GM12878 (cell line): ENCODE results near the gene KLHDC10. TPM values are rescaled to one million over a fixed set of nuclear protein-coding genes. Genes with fewer than 3 reads are reported as not detected.

Experiments
- ATAC-seq: fragments of 200-7000 bp; cut with Tn5 transposase; 3 replicates; pipeline ENCODE4 v1.9.1; 2020; ENCODE audit warnings: mild to moderate bottlenecking, moderate library complexity
- BruUV-seq: library from RNA; stranded (reverse); fragments of 400-500 nt; replicated peaks from 2 replicates; lab custom pipeline; 2021; lab: Mats Ljungman, UMichigan
- CTCF ChIA-PET: fragments of 300-600 bp; sonication (Branson Sonifier 250); formaldehyde crosslinking; extraction: SDS; loops from one replicate; lab custom pipeline; 2021; ENCODE audit warnings: inconsistent platforms; lab: Yijun Ruan, JAX
- POLR2A ChIA-PET: fragments of 350-600 bp; formaldehyde crosslinking; extraction: SDS; loops from one replicate; lab custom pipeline; 2021; ENCODE audit warnings: inconsistent platforms; lab: Charles Lee
- RAD21 ChIA-PET: fragments of 300-600 bp; sonication (Branson Sonifier 250); formaldehyde crosslinking; loops from one replicate; lab custom pipeline; 2023; ENCODE audit warnings: antibody characterized with exemption; ENCODE audit not compliant: unreplicated experiment; lab: Charles Lee
- SMC1A ChIA-PET: fragments of 300-600 bp; sonication (Branson Sonifier 250); formaldehyde crosslinking; loops from one replicate; lab custom pipeline; 2023; ENCODE audit not compliant: unreplicated experiment, uncharacterized antibody; lab: Charles Lee
- DNase-seq: peaks from one replicate; pipeline ENCODE4 v3.0.0-alpha.2; 2011; ENCODE audit warnings: low read depth, low spot score
- FAIRE-seq: peaks from 3 replicates; lab custom pipeline; 2011; peaks lifted over from hg19 to GRCh38; lab: Jason Lieb, UNC
- H2AFZ ChIP-seq: 2 replicates; pipeline ENCODE4 v1.6.0; 2011; ENCODE audit warnings: low read depth, low read length, control low read depth; ENCODE audit not compliant: control insufficient read depth
- H3K27ac ChIP-seq: 2 replicates; pipeline ENCODE4 v1.5.1; 2011; ENCODE audit warnings: control low read depth; ENCODE audit not compliant: control insufficient read depth, insufficient read depth
- H3K27me3 ChIP-seq, 2 experiments: replicated peaks in 1 of 2; 2 replicates each; pipeline versions ENCODE4 v1.6.0 to v1.6.1; 2011; ENCODE audit warnings: low read length in 1 of 2; ENCODE audit not compliant: control insufficient read depth in 2 of 2, insufficient read depth in 2 of 2
- H3K36me3 ChIP-seq, 2 experiments: 2 replicates each; pipeline ENCODE4 v1.5.1; 2011; ENCODE audit warnings: low read length in 1 of 2; ENCODE audit not compliant: control insufficient read depth in 2 of 2, insufficient read depth in 2 of 2
- H3K4me1 ChIP-seq: 2 replicates; pipeline ENCODE4 v1.6.1; 2011; ENCODE audit warnings: mild to moderate bottlenecking, low read length, moderate library complexity, mixed read lengths; ENCODE audit not compliant: control insufficient read depth, insufficient read depth
- H3K4me2 ChIP-seq: 2 replicates; pipeline ENCODE4 v1.6.0; 2011; ENCODE audit warnings: control low read depth; ENCODE audit not compliant: control insufficient read depth, insufficient read depth
- H3K4me3 ChIP-seq: fragments of 200-600 bp; sonication (generic); 2 replicates; pipeline ENCODE4 v1.5.1; 2016
- H3K79me2 ChIP-seq: 2 replicates; pipeline ENCODE4 v1.6.0; 2011; ENCODE audit warnings: low read length; ENCODE audit not compliant: control insufficient read depth, insufficient read depth
- H3K9ac ChIP-seq: 2 replicates; pipeline ENCODE4 v1.8.0; 2011; ENCODE audit warnings: low read length, control low read depth, mixed read lengths; ENCODE audit not compliant: control insufficient read depth, insufficient read depth
- H3K9me3 ChIP-seq: replicated peaks from 3 replicates; pipeline ENCODE4 v1.5.1; 2011; ENCODE audit warnings: mild to moderate bottlenecking, low read length; ENCODE audit not compliant: control insufficient read depth, insufficient read depth
- H4K20me1 ChIP-seq: 2 replicates; pipeline ENCODE4 v1.6.0; 2011; ENCODE audit not compliant: control insufficient read depth, insufficient read depth
- CHD2 ChIP-seq: IDR thresholded peaks from 2 replicates; pipeline ENCODE4 v1.6.1; 2011; ENCODE audit warnings: low read depth, low read length, improper control_type of control experiment, borderline replicate concordance
- MYC ChIP-seq: IDR thresholded peaks from 2 replicates; pipeline ENCODE4 v1.6.1; 2011; ENCODE audit warnings: mild to moderate bottlenecking, low read length, moderate library complexity, inconsistent platforms; ENCODE audit not compliant: insufficient read depth, insufficient replicate concordance, insufficient read length, severe bottlenecking
- SUZ12 ChIP-seq: fragments of 200-600 bp; sonication (generic); IDR thresholded peaks from one replicate; pipeline ENCODE4 v1.6.1; 2018; ENCODE audit warnings: antibody characterized with exemption, mild to moderate bottlenecking; ENCODE audit not compliant: unreplicated experiment
- ZZZ3 ChIP-seq: IDR thresholded peaks from 2 replicates; pipeline ENCODE4 v1.6.1; 2011; ENCODE audit warnings: low read depth; ENCODE audit not compliant: control insufficient read depth, insufficient read length
- WGBS: methylation state at CpG from one replicate; pipeline ENCODE4 v1.1.6; 2016; ENCODE audit warnings: low lambda C conversion rate; ENCODE audit not compliant: insufficient replicate concordance, insufficient coverage; ENCODE audit errors: missing lambda C conversion rate; 5-methylcytosine and 5-hydroxymethylcytosine counted together
- in situ Hi-C: fragments of 300-500 bp; cut with MboI; formaldehyde crosslinking; loops from 9 replicates; pipeline ENCODE4 v1.14.3; 2018; ENCODE audit warnings: mixed read lengths
- intact Hi-C: fragments of 100-400 bp; cut with micrococcal nuclease; formaldehyde crosslinking; loops from one replicate; pipeline ENCODE4 v1.14.2; 2022; ENCODE audit not compliant: unreplicated experiment
- polyA plus RNA-seq, 11 experiments: library from polyadenylated mRNA; depleted of rRNA in 4 of 11; unstranded in 6 of 11; stranded (reverse) in 5 of 11; fragments of >200 nt; fragmentation: Nextera tagmentation in 4 of 11; fragmentation: Illumina TruSeq in 1 of 11; extraction: Ambion mirVana in 4 of 11; extraction: Trizol in 1 of 11; gene quantifications; 1 replicate in 1 of 11; 2 replicates in 10 of 11; pipeline versions ENCODE4 v1.2.1 to v1.2.3, GENCODE V29; 2011 to 2016; ENCODE audit warnings: inconsistent platforms in 2 of 11, missing spikeins in 2 of 11, low read depth in 1 of 11
- total RNA-seq, 4 experiments: library from RNA; depleted of rRNA in 3 of 4; stranded (reverse); fragments of >200 nt in 3 of 4; fragmentation: Illumina TruSeq in 1 of 4; extraction: Trizol in 1 of 4; gene quantifications; 2 replicates each; pipeline versions ENCODE4 v1.2.1 to v1.2.3, GENCODE V29; 2013 to 2021
- TF ChIP-seq, protein P1 (sequence below): IDR thresholded peaks from 2 replicates; pipeline ENCODE4 v1.6.1; 2012; ENCODE audit warnings: mild to moderate bottlenecking, low read depth, low read length
- TF ChIP-seq, protein P2 (sequence below): fragments of 450-650 bp; conservative IDR thresholded peaks from 2 replicates; pipeline ENCODE4 v1.6.1; 2017; ENCODE audit warnings: mild to moderate bottlenecking, moderate library complexity
- TF ChIP-seq, protein P3 (sequence below): IDR thresholded peaks from 2 replicates; pipeline ENCODE4 v1.6.1; 2012; ENCODE audit warnings: low read depth, low read length, improper control_type of control experiment

KLHDC10 gene
- total and polyA plus RNA-seq, 10 of the 15 experiments (the other 5 are each of a cell fraction or from before 2014, with no cell fraction given) = 2.9 to 20.6 (median 9.4) TPM

DNA sequence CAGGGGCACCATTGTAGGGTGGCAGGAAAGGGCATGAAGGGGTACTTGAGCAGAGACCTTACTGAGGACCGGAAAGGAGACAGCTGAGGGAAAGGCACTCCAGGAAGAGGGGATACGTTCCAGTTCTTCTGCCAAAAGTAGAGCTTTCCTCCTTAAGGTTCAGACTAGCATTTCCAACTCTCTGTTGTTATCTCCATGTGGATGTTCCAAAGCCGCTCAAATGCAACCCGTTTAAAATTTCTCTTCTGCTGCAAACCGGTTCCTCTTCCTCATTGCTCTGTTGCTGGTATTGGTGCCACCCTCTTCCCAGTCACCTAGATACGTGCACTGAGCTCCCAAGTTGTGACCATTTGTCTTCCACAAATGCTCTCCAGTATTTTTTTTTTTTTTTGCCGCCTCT, 87.4 kb downstream of the KLHDC10 start:
- WGBS = 82% methylated on average over 7 of the region's 7 CpGs
- no TSS peak for BruUV-seq
- intact Hi-C loops (no loop called here), in situ Hi-C loops (no loop called here)
- no peak overlapping the region for H2AFZ ChIP-seq
- no peak overlapping the region for H3K4me3 ChIP-seq
- DNase-seq (no peak), FAIRE-seq (no peak), ATAC-seq (no peak)
- peaks cover 3 to 5% of the 10 kb centered on the region in 2 experiments for H3K36me3 ChIP-seq
- TF ChIP-seq SUZ12 (no peak), ZZZ3 (no peak), CHD2 (no peak), MYC (no peak)
- TF ChIP-seq, protein P1, sequence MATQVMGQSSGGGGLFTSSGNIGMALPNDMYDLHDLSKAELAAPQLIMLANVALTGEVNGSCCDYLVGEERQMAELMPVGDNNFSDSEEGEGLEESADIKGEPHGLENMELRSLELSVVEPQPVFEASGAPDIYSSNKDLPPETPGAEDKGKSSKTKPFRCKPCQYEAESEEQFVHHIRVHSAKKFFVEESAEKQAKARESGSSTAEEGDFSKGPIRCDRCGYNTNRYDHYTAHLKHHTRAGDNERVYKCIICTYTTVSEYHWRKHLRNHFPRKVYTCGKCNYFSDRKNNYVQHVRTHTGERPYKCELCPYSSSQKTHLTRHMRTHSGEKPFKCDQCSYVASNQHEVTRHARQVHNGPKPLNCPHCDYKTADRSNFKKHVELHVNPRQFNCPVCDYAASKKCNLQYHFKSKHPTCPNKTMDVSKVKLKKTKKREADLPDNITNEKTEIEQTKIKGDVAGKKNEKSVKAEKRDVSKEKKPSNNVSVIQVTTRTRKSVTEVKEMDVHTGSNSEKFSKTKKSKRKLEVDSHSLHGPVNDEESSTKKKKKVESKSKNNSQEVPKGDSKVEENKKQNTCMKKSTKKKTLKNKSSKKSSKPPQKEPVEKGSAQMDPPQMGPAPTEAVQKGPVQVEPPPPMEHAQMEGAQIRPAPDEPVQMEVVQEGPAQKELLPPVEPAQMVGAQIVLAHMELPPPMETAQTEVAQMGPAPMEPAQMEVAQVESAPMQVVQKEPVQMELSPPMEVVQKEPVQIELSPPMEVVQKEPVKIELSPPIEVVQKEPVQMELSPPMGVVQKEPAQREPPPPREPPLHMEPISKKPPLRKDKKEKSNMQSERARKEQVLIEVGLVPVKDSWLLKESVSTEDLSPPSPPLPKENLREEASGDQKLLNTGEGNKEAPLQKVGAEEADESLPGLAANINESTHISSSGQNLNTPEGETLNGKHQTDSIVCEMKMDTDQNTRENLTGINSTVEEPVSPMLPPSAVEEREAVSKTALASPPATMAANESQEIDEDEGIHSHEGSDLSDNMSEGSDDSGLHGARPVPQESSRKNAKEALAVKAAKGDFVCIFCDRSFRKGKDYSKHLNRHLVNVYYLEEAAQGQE = no peak
- TF ChIP-seq, protein P2, sequence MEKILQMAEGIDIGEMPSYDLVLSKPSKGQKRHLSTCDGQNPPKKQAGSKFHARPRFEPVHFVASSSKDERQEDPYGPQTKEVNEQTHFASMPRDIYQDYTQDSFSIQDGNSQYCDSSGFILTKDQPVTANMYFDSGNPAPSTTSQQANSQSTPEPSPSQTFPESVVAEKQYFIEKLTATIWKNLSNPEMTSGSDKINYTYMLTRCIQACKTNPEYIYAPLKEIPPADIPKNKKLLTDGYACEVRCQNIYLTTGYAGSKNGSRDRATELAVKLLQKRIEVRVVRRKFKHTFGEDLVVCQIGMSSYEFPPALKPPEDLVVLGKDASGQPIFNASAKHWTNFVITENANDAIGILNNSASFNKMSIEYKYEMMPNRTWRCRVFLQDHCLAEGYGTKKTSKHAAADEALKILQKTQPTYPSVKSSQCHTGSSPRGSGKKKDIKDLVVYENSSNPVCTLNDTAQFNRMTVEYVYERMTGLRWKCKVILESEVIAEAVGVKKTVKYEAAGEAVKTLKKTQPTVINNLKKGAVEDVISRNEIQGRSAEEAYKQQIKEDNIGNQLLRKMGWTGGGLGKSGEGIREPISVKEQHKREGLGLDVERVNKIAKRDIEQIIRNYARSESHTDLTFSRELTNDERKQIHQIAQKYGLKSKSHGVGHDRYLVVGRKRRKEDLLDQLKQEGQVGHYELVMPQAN = no peak
- TF ChIP-seq, protein P3, sequence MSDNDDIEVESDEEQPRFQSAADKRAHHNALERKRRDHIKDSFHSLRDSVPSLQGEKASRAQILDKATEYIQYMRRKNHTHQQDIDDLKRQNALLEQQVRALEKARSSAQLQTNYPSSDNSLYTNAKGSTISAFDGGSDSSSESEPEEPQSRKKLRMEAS = no peak
- no peak overlapping the region for H3K27ac ChIP-seq
- CTCF ChIA-PET = no interaction called here
- no peaks in the 10 kb centered on the region for H3K9me3 ChIP-seq
- H4K20me1 ChIP-seq = no peaks in the 10 kb centered on the region
- H3K27me3 ChIP-seq = no peaks in the 10 kb centered on the region
- H3K9ac ChIP-seq = no peak overlapping the region
- peaks cover 4% of the 10 kb centered on the region for H3K4me1 ChIP-seq
- POLR2A ChIA-PET = no interaction called here
- SMC1A ChIA-PET = interaction anchor here (0.6 kb wide), 1 partner anchor 804 kb away, joined by 3 read pairs; no protein-coding TSS in a partner anchor
- H3K79me2 ChIP-seq = no peaks in the 10 kb centered on the region
- no peak overlapping the region for H3K4me2 ChIP-seq
- RAD21 ChIA-PET = no interaction called here
